Testis (tissue), 3 donors: Measurements from ENCODE around the gene FYB1. TPM values are rescaled to one million over a fixed set of nuclear protein-coding genes. Genes with fewer than 3 reads are reported as not detected.

ENCODE experiments used
- DNase-seq: peaks from one replicate; pipeline ENCODE4 v3.0.0-alpha.2; 2019
- H3K27ac ChIP-seq, 2 donors: fragments of 200-600 bp; sonication (generic); one replicate each; pipeline ENCODE4 v1.5.1; 2019
- H3K27me3 ChIP-seq: fragments of 200-600 bp; sonication (generic); one replicate; pipeline ENCODE4 v1.5.1; 2019
- H3K36me3 ChIP-seq: fragments of 200-600 bp; sonication (generic); one replicate; pipeline ENCODE4 v1.5.1; 2017; ENCODE audit warnings: low read depth; ENCODE audit errors: missing control alignments
- H3K4me1 ChIP-seq: fragments of 200-600 bp; sonication (generic); one replicate; pipeline ENCODE4 v1.5.1; 2019
- H3K4me3 ChIP-seq, 2 donors: fragments of 200-600 bp; sonication (generic); one replicate each; pipeline ENCODE4 v1.5.1; 2017 to 2019
- H3K9me3 ChIP-seq: fragments of 200-600 bp; sonication (generic); one replicate; pipeline ENCODE4 v1.5.1; 2017
- POLR2A ChIP-seq: fragments of 450-650 bp; IDR thresholded peaks from one replicate; pipeline ENCODE4 v1.6.1; 2017; ENCODE audit warnings: antibody characterized with exemption, mild to moderate bottlenecking, moderate library complexity
- WGBS, 2 donors: methylation state at CpG; one replicate each; pipeline ENCODE4 v1.1.5; 2018; 5-methylcytosine and 5-hydroxymethylcytosine counted together
- intact Hi-C: fragments of 100-400 bp; cut with DNase I; formaldehyde crosslinking; loops from one replicate; pipeline ENCODE4 v1.15.1; 2023; ENCODE audit warnings: low total_unique reads
- polyA plus RNA-seq: library from polyadenylated mRNA; stranded (reverse); fragments of 350-450 nt; fragmentation: Illumina TruSeq; extraction: RNeasy Lipid Tissue Mini Kit (QIAGEN cat#74804); gene quantifications from one replicate; pipeline ENCODE4 v1.2.3, GENCODE V29; 2014; ENCODE audit warnings: low read depth, low replicate concordance; ENCODE audit not compliant: insufficient read depth
- total RNA-seq, 2 donors: library from RNA; depleted of rRNA; stranded (reverse); fragments of >200 nt; gene quantifications; one replicate each; pipeline ENCODE4 v1.2.3, GENCODE V29; 2016
- TF ChIP-seq, protein P1 (sequence below), 3 experiments: fragments of 450-650 bp in 2 of 3; fragments of 200-600 bp in 1 of 3; sonication (generic) in 1 of 3; IDR thresholded peaks; one replicate each; pipeline ENCODE4 v1.5.1; 2016 to 2019; ENCODE audit warnings: antibody characterized with exemption in 3 of 3, mild to moderate bottlenecking in 2 of 3, moderate library complexity in 1 of 3

The FYB1 gene
- total and polyA plus RNA-seq, 3 donors from 2014 or later: 2.5 to 8.6 (median 6.0) TPM

DNA sequence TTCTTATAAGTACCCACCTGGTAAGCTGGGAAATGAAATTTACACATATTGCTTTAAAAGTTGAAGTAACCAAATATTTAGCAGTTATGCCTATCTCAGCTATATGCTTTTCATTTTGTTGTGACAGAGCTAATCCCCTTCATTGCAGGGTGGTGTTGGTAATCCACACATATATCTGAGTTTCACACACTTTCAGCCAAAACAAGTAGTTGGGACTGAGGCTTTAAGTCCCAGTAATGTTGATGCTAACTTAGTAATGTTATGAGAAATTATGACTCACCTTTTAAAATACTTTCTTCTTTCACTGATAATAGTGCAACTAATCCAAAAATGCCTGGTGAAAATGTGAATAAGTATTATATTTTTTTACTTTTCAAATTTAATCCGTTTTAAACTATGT is 126.0 kb downstream of the FYB1 start:
- no peaks in the 10 kb centered on the region for H3K27me3 ChIP-seq
- DNase-seq: no peak
- no peaks in the 10 kb centered on the region for H3K4me1 ChIP-seq
- TF ChIP-seq, protein P1, sequence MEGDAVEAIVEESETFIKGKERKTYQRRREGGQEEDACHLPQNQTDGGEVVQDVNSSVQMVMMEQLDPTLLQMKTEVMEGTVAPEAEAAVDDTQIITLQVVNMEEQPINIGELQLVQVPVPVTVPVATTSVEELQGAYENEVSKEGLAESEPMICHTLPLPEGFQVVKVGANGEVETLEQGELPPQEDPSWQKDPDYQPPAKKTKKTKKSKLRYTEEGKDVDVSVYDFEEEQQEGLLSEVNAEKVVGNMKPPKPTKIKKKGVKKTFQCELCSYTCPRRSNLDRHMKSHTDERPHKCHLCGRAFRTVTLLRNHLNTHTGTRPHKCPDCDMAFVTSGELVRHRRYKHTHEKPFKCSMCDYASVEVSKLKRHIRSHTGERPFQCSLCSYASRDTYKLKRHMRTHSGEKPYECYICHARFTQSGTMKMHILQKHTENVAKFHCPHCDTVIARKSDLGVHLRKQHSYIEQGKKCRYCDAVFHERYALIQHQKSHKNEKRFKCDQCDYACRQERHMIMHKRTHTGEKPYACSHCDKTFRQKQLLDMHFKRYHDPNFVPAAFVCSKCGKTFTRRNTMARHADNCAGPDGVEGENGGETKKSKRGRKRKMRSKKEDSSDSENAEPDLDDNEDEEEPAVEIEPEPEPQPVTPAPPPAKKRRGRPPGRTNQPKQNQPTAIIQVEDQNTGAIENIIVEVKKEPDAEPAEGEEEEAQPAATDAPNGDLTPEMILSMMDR (IDR thresholded peaks at IDR 0.05): no peak
- no peak for TF ChIP-seq POLR2A
- WGBS, 2 donors: 63 to 67% methylated on average over 1 of the region's 1 CpG
- H3K27ac ChIP-seq: no peak overlapping the region
- H3K4me3 ChIP-seq: no peak overlapping the region
- H3K9me3 ChIP-seq: no peaks in the 10 kb centered on the region
- intact Hi-C loops: no loop called here
- no peaks in the 10 kb centered on the region for H3K36me3 ChIP-seq

DNA sequence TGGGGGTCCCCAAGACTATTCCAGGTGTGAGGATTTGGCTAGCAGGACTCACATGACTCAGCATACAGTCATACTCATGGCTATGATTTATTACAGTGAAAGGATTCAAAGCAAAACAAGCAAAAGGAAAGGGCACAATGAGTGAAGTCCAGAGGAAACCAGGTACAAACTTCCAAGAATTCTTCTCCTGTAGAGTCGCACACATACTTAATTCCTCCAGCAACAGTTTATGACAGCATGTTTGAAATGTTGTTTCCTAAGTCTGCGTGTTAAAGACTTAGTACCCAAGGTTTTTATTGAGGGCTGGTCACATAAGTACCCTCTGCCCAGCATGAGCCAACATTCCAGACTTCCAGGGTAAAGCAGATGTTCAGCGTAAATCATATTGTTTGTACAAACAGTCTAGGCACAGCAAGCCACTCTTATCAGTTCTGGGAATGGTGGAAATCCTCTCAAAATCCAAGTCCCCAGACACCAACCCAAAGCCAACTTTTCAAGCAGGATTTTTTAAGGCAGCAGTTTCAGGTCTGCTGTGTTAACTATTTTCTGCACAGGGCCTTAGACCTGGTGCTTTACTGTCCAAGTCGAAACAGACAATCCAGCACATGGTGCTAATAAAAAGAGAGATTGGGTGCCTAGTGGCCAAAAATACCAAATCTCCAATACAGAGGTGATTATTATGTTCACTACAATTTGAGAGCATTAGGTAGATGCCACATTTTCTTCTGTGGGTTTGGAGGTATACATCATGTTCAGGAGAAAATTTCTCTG is 126.6 kb downstream of the FYB1 start:
- Histone ChIP-seq H3K4me1 (no peaks in the 10 kb centered on the region), H3K27ac (no peak overlapping the region), H3K36me3 (no peaks in the 10 kb centered on the region), H3K27me3 (no peaks in the 10 kb centered on the region), H3K4me3 (no peak overlapping the region), H3K9me3 (no peaks in the 10 kb centered on the region)
- no peak for DNase-seq
- 56 to 65% methylated on average over 4 of the region's 4 CpGs for WGBS, 2 donors
- intact Hi-C loops: no loop called here
- TF ChIP-seq POLR2A: no peak
- TF ChIP-seq, protein P1 (IDR thresholded peaks at IDR 0.05): no peak

DNA sequence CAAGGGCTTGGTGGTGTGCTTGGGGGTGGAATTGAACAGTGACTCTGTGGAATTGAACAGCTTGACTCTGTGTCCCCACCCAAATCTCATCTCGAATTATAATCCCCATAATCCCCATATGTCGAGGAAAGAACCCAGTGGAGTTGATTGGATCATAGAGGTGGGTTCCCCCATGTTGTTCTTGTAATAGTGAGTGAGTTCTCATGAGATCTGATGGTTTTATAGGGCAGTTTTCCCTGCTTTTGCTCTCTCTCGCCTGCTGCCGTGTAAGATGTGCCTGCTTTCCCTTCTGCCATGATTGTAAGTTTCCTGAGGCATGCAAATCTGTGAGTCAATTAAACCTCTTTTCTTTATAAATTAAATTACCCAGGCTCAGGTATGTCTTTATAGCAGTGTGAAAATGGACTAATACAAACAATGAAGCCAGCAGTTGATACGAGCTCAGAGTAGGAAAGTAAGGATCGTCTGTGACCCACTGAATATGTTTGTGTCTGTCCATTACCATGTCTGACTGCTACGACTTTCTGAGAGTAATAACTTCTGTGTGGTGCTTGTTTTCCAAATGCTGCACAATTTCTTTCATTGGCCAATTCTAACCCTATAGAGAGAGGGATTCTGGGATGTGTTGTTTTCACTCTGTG is 127.3 kb downstream of the FYB1 start:
- TF ChIP-seq POLR2A: no peak
- TF ChIP-seq, protein P1 (IDR thresholded peaks at IDR 0.05): no peak
- Histone ChIP-seq H3K4me3 (no peak overlapping the region), H3K9me3 (no peaks in the 10 kb centered on the region), H3K4me1 (no peaks in the 10 kb centered on the region), H3K27me3 (no peaks in the 10 kb centered on the region), H3K36me3 (no peaks in the 10 kb centered on the region), H3K27ac (no peak overlapping the region)
- 87 to 93% methylated on average over 7 of the region's 7 CpGs for WGBS, 2 donors
- intact Hi-C loops: no loop called here
- no peak for DNase-seq

DNA sequence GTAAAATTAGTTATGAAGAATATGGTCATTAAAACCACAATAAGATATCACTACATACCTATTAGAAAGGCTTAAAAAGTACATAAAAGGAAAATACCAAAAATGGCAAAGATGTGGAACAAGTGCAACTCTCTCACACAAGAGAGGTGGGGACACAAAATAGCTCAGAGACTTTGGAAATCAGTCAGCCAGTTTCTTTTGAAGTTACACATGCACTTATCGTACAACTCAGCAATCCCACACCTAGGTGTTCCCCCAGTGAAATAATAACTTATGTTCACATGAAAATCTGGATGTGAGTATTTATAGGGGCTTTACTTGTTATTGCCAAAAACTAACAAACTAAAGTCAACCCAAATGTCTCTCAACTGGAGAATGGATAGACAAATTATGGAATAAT is 135.4 kb downstream of the FYB1 start:
- Histone ChIP-seq H3K27me3 (no peaks in the 10 kb centered on the region), H3K4me1 (no peaks in the 10 kb centered on the region), H3K9me3 (no peaks in the 10 kb centered on the region), H3K36me3 (no peaks in the 10 kb centered on the region), H3K27ac (no peak overlapping the region), H3K4me3 (no peak overlapping the region)
- TF ChIP-seq POLR2A: no peak
- TF ChIP-seq, protein P1 (IDR thresholded peaks at IDR 0.05): no peak
- DNase-seq: no peak
- intact Hi-C loops: no loop called here
- WGBS, 2 donors: 88 to 97% methylated on average over 1 of the region's 1 CpG
